ENCODE measurements around the gene PTPRM. TPM values are rescaled to one million over a fixed set of nuclear protein-coding genes. Genes with fewer than 3 reads are reported as not detected.

Gene PTPRM
- total and polyA plus RNA-seq, 4 donors = 118 to 160 (median 122) TPM

GRCh38 chr18:8303151-8303755 lies 736.1 kb downstream of the PTPRM start:
- H3K4me1 ChIP-seq (ENCODE audit: control insufficient read depth, insufficient read depth, low read length) = peaks cover 6% of the 10 kb centered on the region
- no peak overlapping the region for H3K27ac ChIP-seq (ENCODE audit: low read depth, low read length)
- H3K36me3 ChIP-seq (ENCODE audit: control insufficient read depth, insufficient read depth, low read length) = no peaks in the 10 kb centered on the region
- no peak overlapping the region for H3K4me3 ChIP-seq (ENCODE audit: low read depth, low read length)
- no peaks in the 10 kb centered on the region for H3K9me3 ChIP-seq (ENCODE audit: control insufficient read depth, insufficient read depth, low read length)
- DNase-seq (ENCODE audit: low read depth in 4 of 6, low spot score in 6 of 6) = peak in 1 of 6 donors; percentile 58
- 66% methylated on average over 5 of the region's 7 CpGs for WGBS (ENCODE audit: insufficient coverage)
- no peaks in the 10 kb centered on the region for H3K27me3 ChIP-seq (ENCODE audit: control insufficient read depth, insufficient read depth, low read length)

DNA sequence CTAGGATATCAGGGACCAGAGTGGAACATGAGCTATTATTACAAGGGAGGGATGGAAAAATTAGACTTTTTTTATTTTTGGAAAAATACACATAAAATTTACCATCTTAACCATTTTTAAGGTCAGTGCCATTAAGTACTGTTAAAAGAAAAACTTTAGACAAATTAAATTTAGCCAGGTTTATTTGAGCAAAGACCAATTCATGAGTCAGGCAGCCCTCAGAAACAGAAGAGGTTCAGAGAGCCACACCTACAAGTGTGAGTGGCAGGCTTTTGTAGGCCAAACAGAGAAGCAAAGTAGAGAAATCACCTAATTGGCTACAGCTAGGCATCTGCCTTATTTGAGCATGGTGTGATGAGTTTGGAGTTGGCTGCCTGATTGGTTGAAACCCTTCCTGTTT lies 740.8 kb downstream of the PTPRM start:
- Histone ChIP-seq H3K4me3 (ENCODE audit: low read depth, low read length) (no peak overlapping the region), H3K9me3 (ENCODE audit: control insufficient read depth, insufficient read depth, low read length) (no peaks in the 10 kb centered on the region), H3K36me3 (ENCODE audit: control insufficient read depth, insufficient read depth, low read length) (no peaks in the 10 kb centered on the region), H3K27ac (ENCODE audit: low read depth, low read length) (no peak overlapping the region), H3K4me1 (ENCODE audit: control insufficient read depth, insufficient read depth, low read length) (peaks cover 3% of the 10 kb centered on the region), H3K27me3 (ENCODE audit: control insufficient read depth, insufficient read depth, low read length) (no peaks in the 10 kb centered on the region)
- DNase-seq (ENCODE audit: low read depth in 4 of 6, low spot score in 6 of 6) = no peak

DNA sequence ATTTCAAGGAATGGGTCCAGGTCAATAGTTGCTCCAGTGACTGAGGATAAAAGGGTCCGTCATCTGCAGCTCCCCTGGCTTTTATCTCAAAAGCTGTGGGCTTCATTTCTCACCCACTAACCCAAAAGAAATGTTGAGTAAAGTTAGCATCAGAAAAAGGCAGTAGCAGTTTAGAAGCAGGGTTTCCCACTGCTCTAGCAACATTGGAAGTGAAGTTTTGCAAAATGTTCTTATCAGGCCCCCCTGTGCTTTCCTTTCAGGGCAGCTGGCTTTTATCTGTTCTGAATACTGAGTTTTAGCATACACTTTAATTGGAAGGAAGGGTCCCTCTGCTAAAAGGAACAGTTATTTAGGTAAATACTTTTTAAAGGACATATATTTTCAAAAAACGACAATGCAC lies 745.9 kb downstream of the PTPRM start:
- Histone ChIP-seq H3K4me1 (ENCODE audit: control insufficient read depth, insufficient read depth, low read length) (no peaks in the 10 kb centered on the region), H3K27me3 (ENCODE audit: control insufficient read depth, insufficient read depth, low read length) (no peaks in the 10 kb centered on the region), H3K27ac (ENCODE audit: low read depth, low read length) (no peak overlapping the region), H3K4me3 (ENCODE audit: low read depth, low read length) (no peak overlapping the region), H3K9me3 (ENCODE audit: control insufficient read depth, insufficient read depth, low read length) (no peaks in the 10 kb centered on the region), H3K36me3 (ENCODE audit: control insufficient read depth, insufficient read depth, low read length) (no peaks in the 10 kb centered on the region)
- no peak for DNase-seq (ENCODE audit: low read depth in 4 of 6, low spot score in 6 of 6)
- no CpG with 5 or more reads among the region's 2 CpGs for WGBS (ENCODE audit: insufficient coverage)

DNA sequence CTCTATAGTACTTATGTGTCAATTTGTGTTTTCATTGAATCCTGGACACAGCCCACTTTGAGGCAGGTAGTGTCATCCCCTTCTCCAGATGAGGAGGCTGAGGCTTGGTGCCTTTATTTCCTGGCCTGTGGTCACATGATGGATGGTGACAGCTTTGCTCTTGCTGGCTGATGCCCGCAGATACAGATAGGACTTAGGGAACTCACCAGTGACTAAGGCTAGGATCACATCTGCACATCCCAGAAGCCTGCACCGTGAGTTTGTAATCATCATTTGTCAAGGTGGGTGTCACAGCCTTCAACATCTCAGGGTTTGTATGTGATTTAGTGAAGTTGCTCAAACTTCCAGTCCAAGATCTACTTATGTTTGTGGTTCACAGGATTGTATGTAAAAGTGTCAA lies 747.0 kb downstream of the PTPRM start:
- DNase-seq (ENCODE audit: low read depth in 4 of 6, low spot score in 6 of 6) = no peak
- Histone ChIP-seq H3K4me1 (ENCODE audit: control insufficient read depth, insufficient read depth, low read length) (no peaks in the 10 kb centered on the region), H3K4me3 (ENCODE audit: low read depth, low read length) (no peak overlapping the region), H3K36me3 (ENCODE audit: control insufficient read depth, insufficient read depth, low read length) (no peaks in the 10 kb centered on the region), H3K27ac (ENCODE audit: low read depth, low read length) (no peak overlapping the region), H3K9me3 (ENCODE audit: control insufficient read depth, insufficient read depth, low read length) (no peaks in the 10 kb centered on the region), H3K27me3 (ENCODE audit: control insufficient read depth, insufficient read depth, low read length) (no peaks in the 10 kb centered on the region)
- WGBS (ENCODE audit: insufficient coverage) = 90% methylated on average over 1 of the region's 2 CpGs

DNA sequence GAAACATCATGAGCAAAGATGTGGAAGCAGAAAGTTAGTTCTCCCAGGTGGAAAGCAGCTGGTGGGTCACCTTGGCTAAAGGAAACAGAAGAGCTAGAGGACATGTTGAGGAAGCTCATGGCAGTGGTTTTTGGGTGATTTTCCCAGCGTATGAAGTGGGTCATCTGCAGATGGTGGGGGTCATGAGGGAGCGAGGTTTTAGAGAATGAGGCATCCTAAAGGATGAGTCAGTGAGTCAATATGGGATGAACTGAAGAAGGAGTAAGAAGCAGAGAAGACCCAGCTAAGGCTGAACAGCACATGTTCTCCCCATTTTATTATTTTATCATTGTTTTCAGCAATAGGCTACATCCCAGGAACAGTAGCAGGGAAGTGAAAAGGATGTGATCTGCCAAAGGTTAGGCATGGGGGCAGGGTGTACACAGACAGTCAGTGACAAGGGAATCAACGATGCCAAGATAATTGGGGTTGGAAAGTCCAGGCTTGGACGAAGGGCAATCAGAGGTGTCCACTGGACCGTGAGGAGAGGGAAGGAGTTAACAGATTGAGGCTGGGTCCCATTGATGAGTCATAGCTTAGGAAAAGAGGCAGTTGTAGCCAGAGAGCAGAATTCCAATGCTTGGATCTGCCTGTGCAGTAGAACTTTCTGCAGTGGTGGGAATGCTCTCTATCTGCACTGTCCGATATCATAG lies 752.8 kb downstream of the PTPRM start:
- 95% methylated on average over 5 of the region's 6 CpGs for WGBS (ENCODE audit: insufficient coverage)
- Histone ChIP-seq H3K36me3 (ENCODE audit: control insufficient read depth, insufficient read depth, low read length) (no peaks in the 10 kb centered on the region), H3K4me3 (ENCODE audit: low read depth, low read length) (no peak overlapping the region), H3K27ac (ENCODE audit: low read depth, low read length) (no peak overlapping the region), H3K4me1 (ENCODE audit: control insufficient read depth, insufficient read depth, low read length) (no peaks in the 10 kb centered on the region), H3K27me3 (ENCODE audit: control insufficient read depth, insufficient read depth, low read length) (no peaks in the 10 kb centered on the region), H3K9me3 (ENCODE audit: control insufficient read depth, insufficient read depth, low read length) (no peaks in the 10 kb centered on the region)
- no peak for DNase-seq (ENCODE audit: low read depth in 4 of 6, low spot score in 6 of 6)

GRCh38 chr18:8322486-8322885 lies 755.4 kb downstream of the PTPRM start:
- 100% methylated on average over 1 of the region's 2 CpGs for WGBS (ENCODE audit: insufficient coverage)
- no peak for DNase-seq (ENCODE audit: low read depth in 4 of 6, low spot score in 6 of 6)
- H3K9me3 ChIP-seq (ENCODE audit: control insufficient read depth, insufficient read depth, low read length) = no peaks in the 10 kb centered on the region
- no peaks in the 10 kb centered on the region for H3K4me1 ChIP-seq (ENCODE audit: control insufficient read depth, insufficient read depth, low read length)
- no peak overlapping the region for H3K4me3 ChIP-seq (ENCODE audit: low read depth, low read length)
- H3K27ac ChIP-seq (ENCODE audit: low read depth, low read length) = no peak overlapping the region
- H3K36me3 ChIP-seq (ENCODE audit: control insufficient read depth, insufficient read depth, low read length) = no peaks in the 10 kb centered on the region
- H3K27me3 ChIP-seq (ENCODE audit: control insufficient read depth, insufficient read depth, low read length) = no peaks in the 10 kb centered on the region

GRCh38 chr18:8324343-8325065 lies 757.4 kb downstream of the PTPRM start:
- Histone ChIP-seq H3K27me3 (ENCODE audit: control insufficient read depth, insufficient read depth, low read length) (no peaks in the 10 kb centered on the region), H3K36me3 (ENCODE audit: control insufficient read depth, insufficient read depth, low read length) (no peaks in the 10 kb centered on the region), H3K4me3 (ENCODE audit: low read depth, low read length) (no peak overlapping the region), H3K27ac (ENCODE audit: low read depth, low read length) (no peak overlapping the region), H3K4me1 (ENCODE audit: control insufficient read depth, insufficient read depth, low read length) (no peaks in the 10 kb centered on the region), H3K9me3 (ENCODE audit: control insufficient read depth, insufficient read depth, low read length) (no peaks in the 10 kb centered on the region)
- DNase-seq (ENCODE audit: low read depth in 4 of 6, low spot score in 6 of 6) = no peak
- WGBS (ENCODE audit: insufficient coverage) = 100% methylated on average over 2 of the region's 3 CpGs

DNA sequence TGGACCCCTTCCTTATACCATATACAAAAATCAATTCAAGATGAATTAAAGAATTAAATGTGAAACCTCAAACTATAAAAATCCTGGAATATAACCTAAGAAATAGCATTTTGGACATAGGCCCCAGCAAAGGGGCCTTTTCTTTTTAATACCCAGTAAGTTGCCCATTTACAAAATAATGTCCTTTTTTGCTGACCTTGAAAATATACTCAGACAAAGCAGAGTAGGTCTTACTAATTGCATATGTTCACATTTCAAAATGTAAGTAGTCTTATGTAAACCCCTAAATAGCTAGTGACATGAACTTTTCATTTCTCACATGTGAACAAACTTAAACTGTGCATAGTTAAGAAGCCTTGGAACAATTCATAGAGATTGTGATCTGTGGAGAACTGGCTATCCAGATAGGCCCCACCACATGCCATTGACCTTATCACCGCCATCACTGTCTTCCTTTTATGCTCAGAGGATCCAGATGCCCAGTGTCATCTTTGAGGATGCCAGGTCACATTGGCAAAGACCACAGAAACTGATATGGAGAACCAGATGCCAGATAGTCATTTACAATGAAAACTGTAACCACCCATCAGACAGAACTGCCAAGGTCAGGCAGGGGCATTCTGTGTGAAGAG lies 759.8 kb downstream of the PTPRM start:
- no peak for DNase-seq (ENCODE audit: low read depth in 4 of 6, low spot score in 6 of 6)
- no peaks in the 10 kb centered on the region for H3K9me3 ChIP-seq (ENCODE audit: control insufficient read depth, insufficient read depth, low read length)
- WGBS (ENCODE audit: insufficient coverage) = 100% methylated on average over 1 of the region's 1 CpG
- H3K27me3 ChIP-seq (ENCODE audit: control insufficient read depth, insufficient read depth, low read length) = no peaks in the 10 kb centered on the region
- H3K27ac ChIP-seq (ENCODE audit: low read depth, low read length) = no peak overlapping the region
- H3K4me1 ChIP-seq (ENCODE audit: control insufficient read depth, insufficient read depth, low read length) = peaks cover 2% of the 10 kb centered on the region
- H3K36me3 ChIP-seq (ENCODE audit: control insufficient read depth, insufficient read depth, low read length) = no peaks in the 10 kb centered on the region
- no peak overlapping the region for H3K4me3 ChIP-seq (ENCODE audit: low read depth, low read length)

DNA sequence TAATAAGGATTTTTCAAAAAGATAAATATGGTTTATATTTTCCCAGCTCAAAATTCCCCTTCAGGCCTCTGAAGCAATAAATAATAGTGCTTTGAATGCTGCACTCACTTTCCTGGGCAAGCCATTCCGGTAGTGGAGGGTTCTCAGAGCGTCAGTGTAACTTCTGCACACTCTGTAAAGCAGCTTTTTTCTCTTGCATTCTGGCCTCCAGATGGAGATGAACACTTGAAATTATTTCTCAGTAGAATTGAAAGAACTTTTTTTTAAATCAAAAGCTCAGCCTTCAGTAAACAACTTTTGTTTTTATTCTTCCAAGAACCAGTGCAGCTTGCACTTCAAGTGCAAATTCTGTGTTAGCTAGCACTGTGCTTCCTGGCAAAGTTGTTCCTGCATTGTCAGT lies 761.0 kb downstream of the PTPRM start:
- DNase-seq (ENCODE audit: low read depth in 4 of 6, low spot score in 6 of 6) = peak in 1 of 6 donors; percentile 57
- Histone ChIP-seq H3K4me3 (ENCODE audit: low read depth, low read length) (no peak overlapping the region), H3K27ac (ENCODE audit: low read depth, low read length) (no peak overlapping the region), H3K9me3 (ENCODE audit: control insufficient read depth, insufficient read depth, low read length) (no peaks in the 10 kb centered on the region), H3K27me3 (ENCODE audit: control insufficient read depth, insufficient read depth, low read length) (no peaks in the 10 kb centered on the region), H3K36me3 (ENCODE audit: control insufficient read depth, insufficient read depth, low read length) (no peaks in the 10 kb centered on the region), H3K4me1 (ENCODE audit: control insufficient read depth, insufficient read depth, low read length) (peaks cover 2% of the 10 kb centered on the region)
- WGBS (ENCODE audit: insufficient coverage) = no CpG with 5 or more reads among the region's 2 CpGs

All from spinal cord (tissue), 10 donors.